DND-41 (cell line): ENCODE results near the gene NEK8.

Source experiments
- EZH2 ChIP-seq: IDR thresholded peaks from 3 replicates; pipeline ENCODE4 v1.6.1; 2012; ENCODE audit warnings: borderline replicate concordance, low read depth, mild to moderate bottlenecking, moderate library complexity, low read length, inconsistent platforms; ENCODE audit not compliant: severe bottlenecking
- TF ChIP-seq, protein P1 (sequence below): IDR thresholded peaks from 2 replicates; pipeline ENCODE4 v1.5.1; 2012; ENCODE audit warnings: borderline replicate concordance, low read length, moderate library complexity, mild to moderate bottlenecking; ENCODE audit not compliant: poor library complexity, severe bottlenecking; ENCODE audit errors: extremely low read depth

DNA sequence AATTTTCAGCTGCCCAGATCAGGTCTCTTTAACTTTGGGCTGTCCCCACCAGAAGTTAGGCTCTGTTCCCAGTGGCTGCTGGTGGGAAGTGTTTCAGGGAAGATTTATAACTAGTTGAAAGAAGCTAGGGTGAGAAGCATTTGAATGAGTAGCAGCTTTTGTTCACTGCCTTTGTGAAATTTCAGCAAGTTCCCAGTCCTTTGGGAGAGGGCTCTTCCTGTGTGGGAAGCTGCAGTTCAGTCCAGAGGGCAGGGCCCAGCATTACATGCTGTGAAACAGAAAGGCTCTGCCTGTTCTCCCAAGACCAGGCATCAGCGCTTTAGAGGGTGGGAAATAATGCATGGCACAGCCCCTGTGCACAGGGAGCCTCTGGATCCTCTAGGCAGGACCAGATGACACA lies 34.7 kb upstream of the NEK8 start:
- TF ChIP-seq, protein P1, sequence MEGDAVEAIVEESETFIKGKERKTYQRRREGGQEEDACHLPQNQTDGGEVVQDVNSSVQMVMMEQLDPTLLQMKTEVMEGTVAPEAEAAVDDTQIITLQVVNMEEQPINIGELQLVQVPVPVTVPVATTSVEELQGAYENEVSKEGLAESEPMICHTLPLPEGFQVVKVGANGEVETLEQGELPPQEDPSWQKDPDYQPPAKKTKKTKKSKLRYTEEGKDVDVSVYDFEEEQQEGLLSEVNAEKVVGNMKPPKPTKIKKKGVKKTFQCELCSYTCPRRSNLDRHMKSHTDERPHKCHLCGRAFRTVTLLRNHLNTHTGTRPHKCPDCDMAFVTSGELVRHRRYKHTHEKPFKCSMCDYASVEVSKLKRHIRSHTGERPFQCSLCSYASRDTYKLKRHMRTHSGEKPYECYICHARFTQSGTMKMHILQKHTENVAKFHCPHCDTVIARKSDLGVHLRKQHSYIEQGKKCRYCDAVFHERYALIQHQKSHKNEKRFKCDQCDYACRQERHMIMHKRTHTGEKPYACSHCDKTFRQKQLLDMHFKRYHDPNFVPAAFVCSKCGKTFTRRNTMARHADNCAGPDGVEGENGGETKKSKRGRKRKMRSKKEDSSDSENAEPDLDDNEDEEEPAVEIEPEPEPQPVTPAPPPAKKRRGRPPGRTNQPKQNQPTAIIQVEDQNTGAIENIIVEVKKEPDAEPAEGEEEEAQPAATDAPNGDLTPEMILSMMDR, result no peak
- TF ChIP-seq EZH2, result no peak
